WTC11 (cell line): ENCODE results near the gene CYTH3.
"Not testable (repeated sequence)": the region's sequence is repeated elsewhere in the genome, so short reads cannot be mapped to it uniquely, and the experiment has no call there.

Experiments used
- TEAD4 ChIP-seq: sonication (generic); formaldehyde crosslinking; IDR thresholded peaks from 2 replicates; pipeline ENCODE4 v1.8.0; 2022; ENCODE audit warnings: mild to moderate bottlenecking, missing genetic modification reagents
- ZNF121 ChIP-seq: sonication (generic); formaldehyde crosslinking; IDR thresholded peaks from 2 replicates; pipeline ENCODE4 v1.8.0; 2023; ENCODE audit warnings: missing genetic modification reagents
- TF ChIP-seq, protein P1 (sequence below): fragments of 200-600 bp; IDR thresholded peaks from 2 replicates; pipeline ENCODE4 v1.8.0; 2022; ENCODE audit warnings: antibody characterized with exemption
- TF ChIP-seq, protein P2 (sequence below): sonication (generic); formaldehyde crosslinking; IDR thresholded peaks from 2 replicates; pipeline ENCODE4 v1.8.1; 2022; ENCODE audit warnings: low read depth, mild to moderate bottlenecking, moderate library complexity, missing genetic modification reagents, borderline replicate concordance
- TF ChIP-seq, protein P3 (sequence below): sonication (generic); formaldehyde crosslinking; IDR thresholded peaks from 2 replicates; pipeline ENCODE4 v1.8.1; 2022; ENCODE audit warnings: mild to moderate bottlenecking, moderate library complexity, missing genetic modification reagents

DNA sequence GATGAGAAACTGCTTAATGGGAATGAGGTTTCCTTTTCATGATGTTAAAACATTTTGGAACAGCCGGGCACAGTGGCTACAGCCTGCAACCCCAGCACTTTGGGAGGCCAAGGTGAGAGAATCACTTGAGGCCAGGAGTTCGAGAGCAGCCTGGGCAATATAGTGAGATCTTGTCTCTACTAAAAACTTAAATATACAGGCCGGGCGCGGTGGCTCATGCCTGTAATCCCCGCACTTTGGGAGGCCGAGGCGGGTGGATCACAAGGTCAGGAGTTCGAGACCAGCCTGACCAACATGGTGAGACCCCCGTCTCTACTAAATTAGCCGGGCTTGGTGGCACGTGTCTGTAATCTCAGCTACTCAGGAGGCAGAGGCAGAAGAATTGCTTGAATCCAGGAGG is 19.5 kb upstream of the CYTH3 start:
- TF ChIP-seq, protein P1, sequence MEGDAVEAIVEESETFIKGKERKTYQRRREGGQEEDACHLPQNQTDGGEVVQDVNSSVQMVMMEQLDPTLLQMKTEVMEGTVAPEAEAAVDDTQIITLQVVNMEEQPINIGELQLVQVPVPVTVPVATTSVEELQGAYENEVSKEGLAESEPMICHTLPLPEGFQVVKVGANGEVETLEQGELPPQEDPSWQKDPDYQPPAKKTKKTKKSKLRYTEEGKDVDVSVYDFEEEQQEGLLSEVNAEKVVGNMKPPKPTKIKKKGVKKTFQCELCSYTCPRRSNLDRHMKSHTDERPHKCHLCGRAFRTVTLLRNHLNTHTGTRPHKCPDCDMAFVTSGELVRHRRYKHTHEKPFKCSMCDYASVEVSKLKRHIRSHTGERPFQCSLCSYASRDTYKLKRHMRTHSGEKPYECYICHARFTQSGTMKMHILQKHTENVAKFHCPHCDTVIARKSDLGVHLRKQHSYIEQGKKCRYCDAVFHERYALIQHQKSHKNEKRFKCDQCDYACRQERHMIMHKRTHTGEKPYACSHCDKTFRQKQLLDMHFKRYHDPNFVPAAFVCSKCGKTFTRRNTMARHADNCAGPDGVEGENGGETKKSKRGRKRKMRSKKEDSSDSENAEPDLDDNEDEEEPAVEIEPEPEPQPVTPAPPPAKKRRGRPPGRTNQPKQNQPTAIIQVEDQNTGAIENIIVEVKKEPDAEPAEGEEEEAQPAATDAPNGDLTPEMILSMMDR = not testable (repeated sequence)
- TF ChIP-seq TEAD4; ZNF121 (CRISPR knock-in tag): not testable (repeated sequence)
- TF ChIP-seq, protein P2, sequence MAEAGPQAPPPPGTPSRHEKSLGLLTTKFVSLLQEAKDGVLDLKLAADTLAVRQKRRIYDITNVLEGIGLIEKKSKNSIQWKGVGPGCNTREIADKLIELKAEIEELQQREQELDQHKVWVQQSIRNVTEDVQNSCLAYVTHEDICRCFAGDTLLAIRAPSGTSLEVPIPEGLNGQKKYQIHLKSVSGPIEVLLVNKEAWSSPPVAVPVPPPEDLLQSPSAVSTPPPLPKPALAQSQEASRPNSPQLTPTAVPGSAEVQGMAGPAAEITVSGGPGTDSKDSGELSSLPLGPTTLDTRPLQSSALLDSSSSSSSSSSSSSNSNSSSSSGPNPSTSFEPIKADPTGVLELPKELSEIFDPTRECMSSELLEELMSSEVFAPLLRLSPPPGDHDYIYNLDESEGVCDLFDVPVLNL = not testable (repeated sequence)
- TF ChIP-seq, protein P3, sequence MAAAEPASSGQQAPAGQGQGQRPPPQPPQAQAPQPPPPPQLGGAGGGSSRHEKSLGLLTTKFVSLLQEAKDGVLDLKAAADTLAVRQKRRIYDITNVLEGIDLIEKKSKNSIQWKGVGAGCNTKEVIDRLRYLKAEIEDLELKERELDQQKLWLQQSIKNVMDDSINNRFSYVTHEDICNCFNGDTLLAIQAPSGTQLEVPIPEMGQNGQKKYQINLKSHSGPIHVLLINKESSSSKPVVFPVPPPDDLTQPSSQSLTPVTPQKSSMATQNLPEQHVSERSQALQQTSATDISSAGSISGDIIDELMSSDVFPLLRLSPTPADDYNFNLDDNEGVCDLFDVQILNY = not testable (repeated sequence)
